ENCODE results near the gene ZNF638. TPM values are rescaled to one million over a fixed set of nuclear protein-coding genes. Genes with fewer than 3 reads are reported as not detected.

ZNF638 gene
- total RNA-seq, 4 donors from 2014 or later = 202 to 286 (median 252) TPM

DNA sequence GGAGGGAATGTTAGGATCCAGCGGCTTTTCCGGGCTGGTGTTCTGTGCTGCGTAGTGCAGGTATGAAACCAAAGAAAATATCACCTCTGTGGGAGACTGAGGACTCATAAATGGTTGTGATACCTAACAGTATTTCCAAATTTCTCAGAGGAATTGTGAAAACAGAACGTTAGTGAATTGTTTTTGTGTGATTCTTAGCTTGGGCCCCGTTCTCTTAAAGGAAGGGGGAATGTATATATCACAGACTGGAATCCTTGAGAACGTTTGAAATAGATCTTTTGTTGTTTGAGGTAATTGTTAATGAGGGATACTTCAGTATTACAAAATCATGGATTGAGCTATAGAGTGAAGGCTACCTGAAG is 834 bp downstream of the ZNF638 start:
- H3K36me3 ChIP-seq = no peaks in the 10 kb centered on the region
- no peak for DNase-seq (ENCODE audit: low spot score in 2 of 2)
- H3K27me3 ChIP-seq = no peaks in the 10 kb centered on the region
- no peak for TF ChIP-seq EP300 (IDR thresholded peaks at IDR 0.05)
- TF ChIP-seq POLR2A (IDR thresholded peaks at IDR 0.05) = no peak
- TF ChIP-seq, protein P1, sequence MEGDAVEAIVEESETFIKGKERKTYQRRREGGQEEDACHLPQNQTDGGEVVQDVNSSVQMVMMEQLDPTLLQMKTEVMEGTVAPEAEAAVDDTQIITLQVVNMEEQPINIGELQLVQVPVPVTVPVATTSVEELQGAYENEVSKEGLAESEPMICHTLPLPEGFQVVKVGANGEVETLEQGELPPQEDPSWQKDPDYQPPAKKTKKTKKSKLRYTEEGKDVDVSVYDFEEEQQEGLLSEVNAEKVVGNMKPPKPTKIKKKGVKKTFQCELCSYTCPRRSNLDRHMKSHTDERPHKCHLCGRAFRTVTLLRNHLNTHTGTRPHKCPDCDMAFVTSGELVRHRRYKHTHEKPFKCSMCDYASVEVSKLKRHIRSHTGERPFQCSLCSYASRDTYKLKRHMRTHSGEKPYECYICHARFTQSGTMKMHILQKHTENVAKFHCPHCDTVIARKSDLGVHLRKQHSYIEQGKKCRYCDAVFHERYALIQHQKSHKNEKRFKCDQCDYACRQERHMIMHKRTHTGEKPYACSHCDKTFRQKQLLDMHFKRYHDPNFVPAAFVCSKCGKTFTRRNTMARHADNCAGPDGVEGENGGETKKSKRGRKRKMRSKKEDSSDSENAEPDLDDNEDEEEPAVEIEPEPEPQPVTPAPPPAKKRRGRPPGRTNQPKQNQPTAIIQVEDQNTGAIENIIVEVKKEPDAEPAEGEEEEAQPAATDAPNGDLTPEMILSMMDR (IDR thresholded peaks at IDR 0.05) = no peak
- peak overlapping the region; percentile 87 to 98 (median 93) for H3K27ac ChIP-seq
- WGBS, 2 donors = 0 to 1% methylated on average over 6 of the region's 6 CpGs
- peaks cover 0 to 51% (median 21%) of the 10 kb centered on the region in 4 donors for H3K4me1 ChIP-seq
- no peaks in the 10 kb centered on the region for H3K9me3 ChIP-seq
- peak overlapping the region; percentile 60 to 92 (median 72) for H3K4me3 ChIP-seq

- TF ChIP-seq EP300 (IDR thresholded peaks at IDR 0.05) (no peak), POLR2A (IDR thresholded peaks at IDR 0.05) (no peak)
- TF ChIP-seq, protein P1 (IDR thresholded peaks at IDR 0.05) = no peak
- no peak for DNase-seq (ENCODE audit: low spot score in 2 of 2)
- H3K4me1 ChIP-seq = peaks cover 0 to 63% (median 27%) of the 10 kb centered on the region in 4 donors
- H3K27ac ChIP-seq = no peak overlapping the region
- H3K36me3 ChIP-seq = no peaks in the 10 kb centered on the region
- peak overlapping the region in 3 of 4 donors; percentile 61 to 92 (median 84) for H3K4me3 ChIP-seq
- 49% methylated on average over 3 of the region's 3 CpGs for WGBS, 2 donors
- no peaks in the 10 kb centered on the region for H3K27me3 ChIP-seq
- H3K9me3 ChIP-seq = no peaks in the 10 kb centered on the region
Observed at GRCh38 chr2:71333619-71334018, 2.0 kb downstream of the ZNF638 start.

DNA sequence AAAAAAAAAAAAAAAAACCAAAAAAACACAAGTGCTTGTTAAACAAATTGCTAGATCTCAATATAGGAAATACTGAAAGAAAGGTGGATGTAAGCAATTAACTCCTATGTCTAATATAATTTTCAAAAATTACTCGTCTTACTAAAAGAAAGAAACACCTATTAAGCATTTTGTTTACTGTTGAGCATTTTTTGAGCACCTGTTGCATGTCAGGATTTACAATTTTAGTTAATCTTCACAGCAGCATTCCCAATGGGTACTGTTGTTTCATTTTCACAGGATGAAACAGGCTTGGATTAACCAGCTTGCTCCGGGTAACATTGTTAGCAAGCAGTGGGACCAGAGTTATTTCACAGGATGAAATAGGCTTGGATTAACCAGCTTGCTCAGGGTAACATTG is 4.8 kb downstream of the ZNF638 start:
- H3K27ac ChIP-seq = peak overlapping the region in 2 of 4 donors; percentile 46 to 57
- H3K36me3 ChIP-seq = no peaks in the 10 kb centered on the region
- H3K9me3 ChIP-seq = no peaks in the 10 kb centered on the region
- no peak for DNase-seq (ENCODE audit: low spot score in 2 of 2)
- H3K27me3 ChIP-seq = no peaks in the 10 kb centered on the region
- TF ChIP-seq, protein P1 (IDR thresholded peaks at IDR 0.05) = no peak
- no peak for TF ChIP-seq POLR2A (IDR thresholded peaks at IDR 0.05)
- no peak for TF ChIP-seq EP300 (IDR thresholded peaks at IDR 0.05)
- H3K4me3 ChIP-seq = peak overlapping the region in 1 of 4 donors; percentile 13
- peaks cover 0 to 84% (median 36%) of the 10 kb centered on the region in 4 donors for H3K4me1 ChIP-seq
- WGBS, 2 donors = 52 to 64% methylated on average over 2 of the region's 2 CpGs

- peak overlapping the region in 1 of 4 donors; percentile 13 for H3K4me3 ChIP-seq
Observed at GRCh38 chr2:71336802-71337201, 5.2 kb downstream of the ZNF638 start.

GRCh38 chr2:71337776-71338175 is 6.2 kb downstream of the ZNF638 start:
- 47 to 66% methylated on average over 2 of the region's 2 CpGs for WGBS, 2 donors
- Histone ChIP-seq H3K27ac (peak overlapping the region in 1 of 4 donors; percentile 21), H3K36me3 (no peaks in the 10 kb centered on the region), H3K9me3 (no peaks in the 10 kb centered on the region), H3K27me3 (no peaks in the 10 kb centered on the region), H3K4me3 (no peak overlapping the region), H3K4me1 (peaks cover 0 to 96% (median 36%) of the 10 kb centered on the region in 4 donors)
- TF ChIP-seq EP300 (IDR thresholded peaks at IDR 0.05) (no peak), POLR2A (IDR thresholded peaks at IDR 0.05) (no peak)
- TF ChIP-seq, protein P1 (IDR thresholded peaks at IDR 0.05) = no peak
- no peak for DNase-seq (ENCODE audit: low spot score in 2 of 2)

More at GRCh38 chr2:71336802-71337201, 5.2 kb downstream of the ZNF638 start:
- peaks cover 0 to 88% (median 36%) of the 10 kb centered on the region in 4 donors for H3K4me1 ChIP-seq
- H3K27ac ChIP-seq = peak overlapping the region in 2 of 4 donors; percentile 46 to 57
- no peaks in the 10 kb centered on the region for H3K36me3 ChIP-seq
- no peaks in the 10 kb centered on the region for H3K27me3 ChIP-seq
- peak in 1 of 2 donors; percentile 43 for DNase-seq (ENCODE audit: low spot score in 2 of 2)
- H3K9me3 ChIP-seq = no peaks in the 10 kb centered on the region
- TF ChIP-seq EP300 (IDR thresholded peaks at IDR 0.05) (no peak), POLR2A (IDR thresholded peaks at IDR 0.05) (no peak)
- TF ChIP-seq, protein P1 (IDR thresholded peaks at IDR 0.05) = no peak
